Uterus (tissue), 4 donors: ENCODE results near the gene LOXL3. TPM values are rescaled to one million over a fixed set of nuclear protein-coding genes. Genes with fewer than 3 reads are reported as not detected.

ENCODE experiments used
- DNase-seq, 2 donors: peaks; one replicate each; pipeline ENCODE4 v3.0.0-alpha.2; 2019 to 2020
- H3K27ac ChIP-seq, 2 donors: fragments of 200-600 bp; sonication (generic); 1 replicate in 1 of 2; 2 replicates in 1 of 2; pipeline ENCODE4 v1.5.1; 2016 to 2018
- H3K27me3 ChIP-seq, 2 donors: fragments of 200-600 bp; sonication (generic); one replicate each; pipeline ENCODE4 v1.5.1; 2018 to 2019; ENCODE audit warnings: control low read depth in 1 of 2
- H3K36me3 ChIP-seq, 2 donors: fragments of 200-600 bp; sonication (generic); one replicate each; pipeline ENCODE4 v1.5.1; 2019; ENCODE audit warnings: control low read depth in 1 of 2
- H3K4me1 ChIP-seq, 2 donors: fragments of 200-600 bp; sonication (generic); one replicate each; pipeline ENCODE4 v1.5.1; 2018 to 2019; ENCODE audit warnings: control low read depth in 1 of 2
- H3K4me3 ChIP-seq, 2 donors: fragments of 200-600 bp; sonication (generic); 1 replicate in 1 of 2; 2 replicates in 1 of 2; pipeline ENCODE4 v1.5.1; 2018 to 2019; ENCODE audit warnings: mild to moderate bottlenecking in 1 of 2
- H3K9me3 ChIP-seq, 2 donors: fragments of 200-600 bp; sonication (generic); one replicate each; pipeline ENCODE4 v1.5.1; 2019; ENCODE audit warnings: control low read depth in 1 of 2
- CTCF ChIP-seq, 4 experiments: fragments of 200-600 bp in 2 of 4; fragments of 450-650 bp in 2 of 4; sonication (generic) in 2 of 4; IDR thresholded peaks; one replicate each; pipeline ENCODE4 v1.5.1; 2016 to 2019; ENCODE audit warnings: antibody characterized with exemption in 4 of 4, mild to moderate bottlenecking in 2 of 4, moderate library complexity in 1 of 4
- POLR2A ChIP-seq, 2 donors: fragments of 450-650 bp; IDR thresholded peaks; one replicate each; pipeline ENCODE4 v1.6.1; 2016; ENCODE audit warnings: antibody characterized with exemption in 2 of 2, mild to moderate bottlenecking in 1 of 2, moderate library complexity in 1 of 2
- intact Hi-C: fragments of 100-400 bp; cut with DNase I; formaldehyde crosslinking; loops from one replicate; pipeline ENCODE4 v1.15.1; 2023; ENCODE audit warnings: low total_unique reads
- total RNA-seq, 4 donors: library from RNA; depleted of rRNA in 3 of 4; stranded (reverse); fragments of >200 nt in 3 of 4; gene quantifications; one replicate each; pipeline versions ENCODE4 v1.1.0 to v1.2.4, GENCODE V29; 2014 to 2023
- donor health status: DM: yes; HTN: yes; CAD: no.

LOXL3 gene
- total RNA-seq, 4 donors from 2014 or later = 9.5 to 26.5 (median 17.5) TPM

- TF ChIP-seq CTCF (IDR thresholded peaks at IDR 0.05) (no peak), POLR2A (IDR thresholded peaks at IDR 0.05) (no peak)
- no peak within 1 kb of the TSS for H3K27ac ChIP-seq
- H3K9me3 ChIP-seq = no peaks in the 10 kb centered on the region
- H3K4me1 ChIP-seq = peaks cover 0 to 12% of the 10 kb centered on the region in 2 donors
- no peaks in the 10 kb centered on the region for H3K36me3 ChIP-seq
- no peak for DNase-seq
- intact Hi-C loops = no loop called here
- H3K27me3 ChIP-seq = peaks cover 34 to 49% of the 10 kb centered on the region in 2 donors
- H3K4me3 ChIP-seq = no peak within 1 kb of the TSS
Observed at GRCh38 chr2:74514368-74515270, 39.1 kb downstream of the LOXL3 start, which contains the start of gene TLX2. TLX2 (plus strand) TSS chr2:74514450; CDS start chr2:74514807, 357 bp downstream.

- H3K4me1 ChIP-seq = peaks cover 0 to 12% of the 10 kb centered on the region in 2 donors
- H3K9me3 ChIP-seq = no peaks in the 10 kb centered on the region
- H3K4me3 ChIP-seq = no peak overlapping the region
- no peak overlapping the region for H3K27ac ChIP-seq
- TF ChIP-seq POLR2A (IDR thresholded peaks at IDR 0.05) = no peak
- TF ChIP-seq CTCF (IDR thresholded peaks at IDR 0.05) = no peak
- no peak for DNase-seq
- intact Hi-C loops = no loop called here
- peaks cover 34 to 48% of the 10 kb centered on the region in 2 donors for H3K27me3 ChIP-seq
- no peaks in the 10 kb centered on the region for H3K36me3 ChIP-seq
Observed at GRCh38 chr2:74513605-74514367, 40.0 kb downstream of the LOXL3 start.

GRCh38 chr2:74512744-74513604 lies 40.8 kb downstream of the LOXL3 start:
- TF ChIP-seq POLR2A (IDR thresholded peaks at IDR 0.05) (no peak), CTCF (IDR thresholded peaks at IDR 0.05) (no peak)
- DNase-seq = no peak
- Histone ChIP-seq H3K4me3 (no peak overlapping the region), H3K27me3 (peaks cover 34 to 41% of the 10 kb centered on the region in 2 donors), H3K36me3 (no peaks in the 10 kb centered on the region), H3K4me1 (peaks cover 0 to 12% of the 10 kb centered on the region in 2 donors), H3K9me3 (no peaks in the 10 kb centered on the region), H3K27ac (no peak overlapping the region)
- intact Hi-C loops = no loop called here

- H3K4me3 ChIP-seq = no peak overlapping the region
- H3K36me3 ChIP-seq = no peaks in the 10 kb centered on the region
- peaks cover 29 to 31% of the 10 kb centered on the region in 2 donors for H3K27me3 ChIP-seq
- H3K9me3 ChIP-seq = no peaks in the 10 kb centered on the region
- peaks cover 0 to 18% of the 10 kb centered on the region in 2 donors for H3K4me1 ChIP-seq
- no peak overlapping the region for H3K27ac ChIP-seq
- intact Hi-C loops = no loop called here
- TF ChIP-seq POLR2A (IDR thresholded peaks at IDR 0.05) = no peak
- TF ChIP-seq CTCF (IDR thresholded peaks at IDR 0.05) = no peak
- DNase-seq = no peak
Observed at GRCh38 chr2:74511104-74511989, 42.4 kb downstream of the LOXL3 start.
